Adrenal gland (tissue), 12 donors: Measurements from ENCODE around the gene SNRNP48. TPM values are rescaled to one million over a fixed set of nuclear protein-coding genes. Genes with fewer than 3 reads are reported as not detected.

ENCODE experiments used
- DNase-seq, 7 donors: peaks; one replicate each; pipeline ENCODE4 v3.0.0-alpha.2; 2019 to 2020
- H3K27ac ChIP-seq, 5 donors: fragments of 200-600 bp; sonication (generic) in 4 of 5; 1 replicate in 3 of 5; 2 replicates in 2 of 5; pipeline versions ENCODE4 v1.5.1 to v1.8.0; 2016 to 2020; ENCODE audit warnings: mild to moderate bottlenecking in 1 of 5
- H3K27me3 ChIP-seq: fragments of 200-600 bp; 2 replicates; pipeline ENCODE4 v1.8.0; 2021
- H3K36me3 ChIP-seq, 2 donors: fragments of 200-600 bp; replicated peaks in 1 of 2; 1 replicate in 1 of 2; 2 replicates in 1 of 2; pipeline versions ENCODE4 v1.5.1 to v1.8.0; 2018 to 2022
- H3K4me1 ChIP-seq, 2 donors: fragments of 200-600 bp; replicated peaks in 1 of 2; 1 replicate in 1 of 2; 2 replicates in 1 of 2; pipeline versions ENCODE4 v1.5.1 to v1.8.0; 2018 to 2021
- H3K4me3 ChIP-seq, 4 donors: fragments of 200-600 bp; sonication (generic) in 3 of 4; one replicate each; pipeline ENCODE4 v1.5.1; 2016 to 2018
- H3K9me3 ChIP-seq, 3 donors: fragments of 200-600 bp; sonication (generic) in 1 of 3; replicated peaks in 1 of 3; 1 replicate in 2 of 3; 2 replicates in 1 of 3; pipeline versions ENCODE4 v1.5.1 to v1.8.0; 2016 to 2021
- POLR2A ChIP-seq, 2 donors: fragments of 450-650 bp; IDR thresholded peaks; one replicate each; pipeline ENCODE4 v1.6.1; 2017; ENCODE audit warnings: antibody characterized with exemption in 2 of 2, mild to moderate bottlenecking in 2 of 2, moderate library complexity in 1 of 2
- WGBS, 4 donors: extraction: QIAGEN DNeasy Blood & Tissue Kit in 2 of 4; methylation state at CpG; one replicate each; pipeline versions ENCODE4 v1.1.5 to v1.1.7; 2013 to 2017; 5-methylcytosine and 5-hydroxymethylcytosine counted together
- intact Hi-C, 2 donors: fragments of 100-400 bp; cut with DNase I; formaldehyde crosslinking; loops; one replicate each; pipeline versions ENCODE4 v1.14.1 to v1.15.0; 2022 to 2023
- polyA plus RNA-seq, 3 donors: library from polyadenylated mRNA; stranded (reverse); fragments of 200-250 nt in 2 of 3; fragments of 350-450 nt in 1 of 3; fragmentation: Illumina TruSeq in 1 of 3; extraction: RNeasy Lipid Tissue Mini Kit (QIAGEN cat#74804) in 1 of 3; gene quantifications; one replicate each; pipeline ENCODE4 v1.2.3, GENCODE V29; 2013 to 2014
- total RNA-seq, 9 donors: library from RNA; depleted of rRNA in 4 of 9; stranded (reverse); fragments of >200 nt in 4 of 9; fragments of 120-200 nt in 1 of 9; fragmentation: NEBNext Ultra II Directional in 1 of 9; extraction: Animal tissue kit (Norgen Biotek cat#: 25700) in 1 of 9; gene quantifications; one replicate each; pipeline versions ENCODE4 v1.1.0 to v1.2.4, GENCODE V29; 2013 to 2023
- TF ChIP-seq, protein P1 (sequence below), 6 experiments: fragments of 450-650 bp in 4 of 6; fragments of 200-600 bp in 2 of 6; sonication (generic) in 1 of 6; IDR thresholded peaks; 1 replicate in 5 of 6; 2 replicates in 1 of 6; pipeline versions ENCODE4 v1.5.1 to v1.8.0; 2016 to 2021; ENCODE audit warnings: antibody characterized with exemption in 6 of 6, mild to moderate bottlenecking in 2 of 6, moderate library complexity in 1 of 6
- donor health status: healthy with polysubstance abuse.
- donor health status: Bipolar disorder and iron deficiency.
- donor health status: DM: yes; HTN: yes; CAD: no.
- donor health status: DM: no; HTN: no; CAD: no.
- donor health status: DM: no; HTN: no; CAD: no.
- donor health status: DM: yes; HTN: yes; CAD: no.

Gene SNRNP48
- total and polyA plus RNA-seq, 12 donors, result 2.5 to 13.1 (median 8.9) TPM

DNA sequence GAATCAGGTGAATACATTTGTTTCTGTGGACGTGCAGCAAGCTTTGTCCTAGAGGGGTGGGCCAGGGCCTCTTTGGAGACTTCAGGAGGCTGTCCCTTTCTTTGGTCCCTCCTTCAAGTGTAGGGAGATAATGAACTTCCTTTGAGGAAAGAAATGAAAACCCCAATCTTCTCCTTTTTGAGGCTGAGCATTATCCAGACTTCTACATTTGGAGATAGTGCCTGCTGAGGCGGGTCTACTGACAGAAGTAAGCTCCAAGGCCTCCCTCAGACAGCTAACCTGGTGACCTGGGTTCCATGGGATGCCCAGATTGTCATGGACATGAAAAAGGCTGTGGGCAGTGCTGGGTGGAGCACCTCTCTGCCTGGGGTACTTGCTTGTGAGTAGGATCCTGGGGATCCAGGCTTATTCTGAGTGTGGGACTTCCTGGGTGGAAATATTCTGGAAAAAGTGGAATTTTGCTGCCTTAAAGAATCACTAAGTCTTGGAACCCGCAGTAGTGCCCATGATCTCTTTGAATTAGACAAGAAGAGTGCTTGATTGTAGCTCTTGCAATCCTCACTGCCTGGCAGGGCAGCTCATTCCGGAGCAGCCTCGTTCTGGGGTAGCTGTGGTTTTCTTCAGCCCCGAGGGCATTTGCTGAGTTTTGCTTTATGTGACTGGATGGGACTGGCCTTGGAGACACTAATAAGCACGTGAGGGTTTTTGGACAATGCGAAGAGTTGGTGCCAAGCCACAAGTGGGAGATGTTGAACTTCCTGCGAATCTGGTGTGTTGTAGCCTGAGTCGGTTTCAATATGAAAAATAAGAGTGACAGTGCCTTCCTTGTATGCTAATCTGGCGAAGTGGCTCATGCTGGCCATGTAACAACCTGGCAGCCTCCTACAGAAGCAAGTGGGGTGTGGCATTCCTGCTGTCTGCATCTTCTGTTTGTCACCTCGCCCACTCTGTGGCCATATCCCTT lies 28.1 kb downstream of the SNRNP48 start:
- H3K27ac ChIP-seq, result peak overlapping the region in 4 of 5 donors; percentile 18 to 80 (median 46)
- 24 to 48% (median 38%) methylated on average over 10 to 12 of the region's 12 CpGs for WGBS, 4 donors
- H3K4me3 ChIP-seq, result peak overlapping the region in 1 of 4 donors; percentile 16
- H3K27me3 ChIP-seq, result no peaks in the 10 kb centered on the region
- intact Hi-C loops, result loop anchor here (5.0 to 10.0 kb wide), 3 partner anchors 193 to 336 kb away; no protein-coding TSS in a partner anchor
- H3K4me1 ChIP-seq, result peaks cover 0 to 12% of the 10 kb centered on the region in 2 donors
- no peaks in the 10 kb centered on the region for H3K9me3 ChIP-seq
- peak in 1 of 2 donors; percentile 28 for TF ChIP-seq POLR2A (IDR thresholded peaks at IDR 0.05)
- TF ChIP-seq, protein P1, sequence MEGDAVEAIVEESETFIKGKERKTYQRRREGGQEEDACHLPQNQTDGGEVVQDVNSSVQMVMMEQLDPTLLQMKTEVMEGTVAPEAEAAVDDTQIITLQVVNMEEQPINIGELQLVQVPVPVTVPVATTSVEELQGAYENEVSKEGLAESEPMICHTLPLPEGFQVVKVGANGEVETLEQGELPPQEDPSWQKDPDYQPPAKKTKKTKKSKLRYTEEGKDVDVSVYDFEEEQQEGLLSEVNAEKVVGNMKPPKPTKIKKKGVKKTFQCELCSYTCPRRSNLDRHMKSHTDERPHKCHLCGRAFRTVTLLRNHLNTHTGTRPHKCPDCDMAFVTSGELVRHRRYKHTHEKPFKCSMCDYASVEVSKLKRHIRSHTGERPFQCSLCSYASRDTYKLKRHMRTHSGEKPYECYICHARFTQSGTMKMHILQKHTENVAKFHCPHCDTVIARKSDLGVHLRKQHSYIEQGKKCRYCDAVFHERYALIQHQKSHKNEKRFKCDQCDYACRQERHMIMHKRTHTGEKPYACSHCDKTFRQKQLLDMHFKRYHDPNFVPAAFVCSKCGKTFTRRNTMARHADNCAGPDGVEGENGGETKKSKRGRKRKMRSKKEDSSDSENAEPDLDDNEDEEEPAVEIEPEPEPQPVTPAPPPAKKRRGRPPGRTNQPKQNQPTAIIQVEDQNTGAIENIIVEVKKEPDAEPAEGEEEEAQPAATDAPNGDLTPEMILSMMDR (IDR thresholded peaks at IDR 0.05), result no peak
- DNase-seq, result peak; percentile 49 to 83 (median 75)
- H3K36me3 ChIP-seq, result peaks cover 0 to 2% of the 10 kb centered on the region in 2 donors

GRCh38 chr6:7621761-7622160 lies 31.8 kb downstream of the SNRNP48 start:
- WGBS, 4 donors, result 72 to 78% (median 75%) methylated on average over 5 of the region's 5 CpGs
- Histone ChIP-seq H3K9me3 (no peaks in the 10 kb centered on the region), H3K27ac (no peak overlapping the region), H3K4me3 (no peak overlapping the region), H3K36me3 (no peaks in the 10 kb centered on the region), H3K27me3 (no peaks in the 10 kb centered on the region), H3K4me1 (peaks cover 0 to 19% of the 10 kb centered on the region in 2 donors)
- TF ChIP-seq, protein P1 (IDR thresholded peaks at IDR 0.05), result no peak
- no peak for TF ChIP-seq POLR2A (IDR thresholded peaks at IDR 0.05)
- peak in 1 of 7 donors; percentile 15 for DNase-seq
- intact Hi-C loops, result no loop called here

GRCh38 chr6:7624796-7625710 lies 35.1 kb downstream of the SNRNP48 start:
- Histone ChIP-seq H3K4me1 (peaks cover 0 to 7% of the 10 kb centered on the region in 2 donors), H3K27me3 (no peaks in the 10 kb centered on the region), H3K36me3 (no peaks in the 10 kb centered on the region), H3K9me3 (no peaks in the 10 kb centered on the region), H3K4me3 (no peak overlapping the region), H3K27ac (no peak overlapping the region)
- 45 to 72% (median 69%) methylated on average over 4 of the region's 4 CpGs for WGBS, 4 donors
- intact Hi-C loops, result no loop called here
- no peak for TF ChIP-seq POLR2A (IDR thresholded peaks at IDR 0.05)
- TF ChIP-seq, protein P1 (IDR thresholded peaks at IDR 0.05), result no peak
- peak in 1 of 7 donors; percentile 15 for DNase-seq

DNA sequence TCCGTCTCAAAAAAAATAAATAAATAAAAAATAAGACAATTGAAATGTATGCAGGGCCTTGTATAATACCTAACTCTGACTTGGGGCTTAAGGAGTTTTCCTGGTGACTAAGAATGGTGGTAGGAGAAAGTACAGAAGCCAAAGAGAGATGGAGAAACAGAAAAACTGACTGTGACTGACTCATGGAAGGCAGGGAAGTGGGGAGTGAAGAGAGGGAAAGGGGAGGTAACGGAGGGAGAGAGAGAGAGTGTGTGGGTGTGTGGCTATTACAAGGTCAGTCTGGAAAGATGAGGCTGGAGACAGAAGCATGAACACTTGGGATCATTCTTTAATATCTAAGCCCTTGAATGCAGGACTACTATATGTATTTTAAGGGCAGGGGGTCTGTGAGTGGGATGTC lies 38.5 kb downstream of the SNRNP48 start:
- WGBS, 4 donors, result 68 to 81% (median 74%) methylated on average over 2 of the region's 2 CpGs
- intact Hi-C loops, result no loop called here
- TF ChIP-seq, protein P1 (IDR thresholded peaks at IDR 0.05), result no peak
- no peak for TF ChIP-seq POLR2A (IDR thresholded peaks at IDR 0.05)

More for the DNA sequence above, 38.5 kb downstream of the SNRNP48 start:
- Histone ChIP-seq H3K4me3 (no peak overlapping the region), H3K9me3 (no peaks in the 10 kb centered on the region), H3K27ac (no peak overlapping the region), H3K4me1 (peaks cover 0 to 7% of the 10 kb centered on the region in 2 donors), H3K36me3 (no peaks in the 10 kb centered on the region), H3K27me3 (no peaks in the 10 kb centered on the region)
- no peak for DNase-seq
